Vagina (tissue), 2 donors: ENCODE measurements around the gene PARVB. TPM values are rescaled to one million over a fixed set of nuclear protein-coding genes. Genes with fewer than 3 reads are reported as not detected.

Source experiments
- DNase-seq, 2 donors: peaks; one replicate each; pipeline ENCODE4 v3.0.0-alpha.2; 2017; ENCODE audit errors: extremely low spot score in 2 of 2
- H3K27ac ChIP-seq: fragments of 200-600 bp; sonication (generic); one replicate; pipeline ENCODE4 v1.5.1; 2019
- H3K27me3 ChIP-seq: fragments of 200-600 bp; sonication (generic); one replicate; pipeline ENCODE4 v1.5.1; 2019
- H3K36me3 ChIP-seq, 2 donors: fragments of 200-600 bp; sonication (generic); one replicate each; pipeline ENCODE4 v1.5.1; 2017 to 2019
- H3K4me1 ChIP-seq: fragments of 200-600 bp; sonication (generic); one replicate; pipeline ENCODE4 v1.5.1; 2019
- H3K4me3 ChIP-seq, 2 donors: fragments of 200-600 bp; sonication (generic); 1 replicate in 1 of 2; 2 replicates in 1 of 2; pipeline ENCODE4 v1.5.1; 2016 to 2019
- H3K9me3 ChIP-seq: fragments of 200-600 bp; sonication (generic); one replicate; pipeline ENCODE4 v1.5.1; 2019
- CTCF ChIP-seq, 3 experiments: fragments of 450-650 bp in 2 of 3; fragments of 200-600 bp in 1 of 3; sonication (generic) in 1 of 3; IDR thresholded peaks; one replicate each; pipeline ENCODE4 v1.5.1; 2017 to 2019; ENCODE audit warnings: antibody characterized with exemption in 3 of 3, mild to moderate bottlenecking in 2 of 3, moderate library complexity in 2 of 3
- POLR2A ChIP-seq, 2 donors: fragments of 450-650 bp; IDR thresholded peaks; one replicate each; pipeline ENCODE4 v1.6.1; 2017; ENCODE audit warnings: antibody characterized with exemption in 2 of 2, mild to moderate bottlenecking in 2 of 2, moderate library complexity in 2 of 2
- POLR2AphosphoS5 ChIP-seq, 2 donors: sonication (generic); formaldehyde crosslinking; IDR thresholded peaks; one replicate each; pipeline ENCODE4 v1.9.0; 2017; ENCODE audit warnings: antibody characterized with exemption in 2 of 2, mild to moderate bottlenecking in 2 of 2, low read depth in 1 of 2; ENCODE audit not compliant: insufficient read depth in 1 of 2
- intact Hi-C: fragments of 100-400 bp; cut with DNase I; formaldehyde crosslinking; loops from one replicate; pipeline ENCODE4 v1.15.1; 2023
- total RNA-seq: library from RNA; depleted of rRNA; stranded (reverse); fragments of >200 nt; gene quantifications from one replicate; pipeline ENCODE4 v1.2.3, GENCODE V29; 2016

The PARVB gene
- total RNA-seq, 1 donor from 2014 or later: 11.3 TPM

GRCh38 chr22:44195189-44195871 lies 171.2 kb downstream of the PARVB start:
- Histone ChIP-seq H3K27ac (no peak overlapping the region), H3K36me3 (no peaks in the 10 kb centered on the region), H3K4me3 (no peak overlapping the region), H3K27me3 (no peaks in the 10 kb centered on the region), H3K4me1 (no peaks in the 10 kb centered on the region), H3K9me3 (no peaks in the 10 kb centered on the region)
- TF ChIP-seq POLR2AphosphoS5 (IDR thresholded peaks at IDR 0.05; ENCODE audit: insufficient read depth in 1 of 2, low read depth in 1 of 2): no peak
- no peak for TF ChIP-seq CTCF (IDR thresholded peaks at IDR 0.05)
- no peak for TF ChIP-seq POLR2A (IDR thresholded peaks at IDR 0.05)
- no peak for DNase-seq
- intact Hi-C loops: no loop called here

GRCh38 chr22:44196241-44196640 lies 172.1 kb downstream of the PARVB start:
- Histone ChIP-seq H3K4me3 (no peak overlapping the region), H3K36me3 (no peaks in the 10 kb centered on the region), H3K27me3 (no peaks in the 10 kb centered on the region), H3K4me1 (no peaks in the 10 kb centered on the region), H3K9me3 (no peaks in the 10 kb centered on the region), H3K27ac (no peak overlapping the region)
- no peak for TF ChIP-seq POLR2A (IDR thresholded peaks at IDR 0.05)
- TF ChIP-seq POLR2AphosphoS5 (IDR thresholded peaks at IDR 0.05; ENCODE audit: insufficient read depth in 1 of 2, low read depth in 1 of 2): no peak
- no peak for TF ChIP-seq CTCF (IDR thresholded peaks at IDR 0.05)
- intact Hi-C loops: no loop called here
- DNase-seq: no peak

- H3K27me3 ChIP-seq: no peaks in the 10 kb centered on the region
- H3K36me3 ChIP-seq: no peaks in the 10 kb centered on the region
- peaks cover under 1% of the 10 kb centered on the region for H3K4me1 ChIP-seq
- no peak for TF ChIP-seq POLR2A (IDR thresholded peaks at IDR 0.05)
- TF ChIP-seq CTCF (IDR thresholded peaks at IDR 0.05): no peak
- no peak for TF ChIP-seq POLR2AphosphoS5 (IDR thresholded peaks at IDR 0.05; ENCODE audit: insufficient read depth in 1 of 2, low read depth in 1 of 2)
- H3K27ac ChIP-seq: no peak overlapping the region
- no peak overlapping the region for H3K4me3 ChIP-seq
- no peak for DNase-seq
- intact Hi-C loops: no loop called here
- H3K9me3 ChIP-seq: no peaks in the 10 kb centered on the region
These were observed 172.6 kb downstream of the PARVB start for GRCh38 chr22:44196731-44197131.

- Histone ChIP-seq H3K27ac (no peak overlapping the region), H3K36me3 (no peaks in the 10 kb centered on the region), H3K4me3 (no peak overlapping the region), H3K4me1 (peaks cover 5% of the 10 kb centered on the region), H3K27me3 (no peaks in the 10 kb centered on the region), H3K9me3 (no peaks in the 10 kb centered on the region)
- intact Hi-C loops: no loop called here
- TF ChIP-seq POLR2A (IDR thresholded peaks at IDR 0.05) (no peak), POLR2AphosphoS5 (IDR thresholded peaks at IDR 0.05; ENCODE audit: insufficient read depth in 1 of 2, low read depth in 1 of 2) (no peak), CTCF (IDR thresholded peaks at IDR 0.05) (no peak)
- DNase-seq: no peak
These were observed 173.2 kb downstream of the PARVB start for GRCh38 chr22:44197271-44197670.

GRCh38 chr22:44199164-44199563 lies 175.1 kb downstream of the PARVB start:
- Histone ChIP-seq H3K9me3 (no peaks in the 10 kb centered on the region), H3K4me1 (peaks cover 5% of the 10 kb centered on the region), H3K27me3 (no peaks in the 10 kb centered on the region), H3K36me3 (no peaks in the 10 kb centered on the region), H3K27ac (no peak overlapping the region), H3K4me3 (no peak overlapping the region)
- no peak for DNase-seq
- no peak for TF ChIP-seq POLR2AphosphoS5 (IDR thresholded peaks at IDR 0.05; ENCODE audit: insufficient read depth in 1 of 2, low read depth in 1 of 2)
- TF ChIP-seq POLR2A (IDR thresholded peaks at IDR 0.05): no peak
- no peak for TF ChIP-seq CTCF (IDR thresholded peaks at IDR 0.05)
- intact Hi-C loops: no loop called here
